ENCODE results near the gene HAUS2.
"Not testable (repeated sequence)": the region's sequence is repeated elsewhere in the genome, so short reads cannot be mapped to it uniquely, and the experiment has no call there.

The HAUS2 gene

GRCh38 chr15:42544853-42545629 is 3.6 kb upstream of the HAUS2 start:
- TF ChIP-seq, protein P1, sequence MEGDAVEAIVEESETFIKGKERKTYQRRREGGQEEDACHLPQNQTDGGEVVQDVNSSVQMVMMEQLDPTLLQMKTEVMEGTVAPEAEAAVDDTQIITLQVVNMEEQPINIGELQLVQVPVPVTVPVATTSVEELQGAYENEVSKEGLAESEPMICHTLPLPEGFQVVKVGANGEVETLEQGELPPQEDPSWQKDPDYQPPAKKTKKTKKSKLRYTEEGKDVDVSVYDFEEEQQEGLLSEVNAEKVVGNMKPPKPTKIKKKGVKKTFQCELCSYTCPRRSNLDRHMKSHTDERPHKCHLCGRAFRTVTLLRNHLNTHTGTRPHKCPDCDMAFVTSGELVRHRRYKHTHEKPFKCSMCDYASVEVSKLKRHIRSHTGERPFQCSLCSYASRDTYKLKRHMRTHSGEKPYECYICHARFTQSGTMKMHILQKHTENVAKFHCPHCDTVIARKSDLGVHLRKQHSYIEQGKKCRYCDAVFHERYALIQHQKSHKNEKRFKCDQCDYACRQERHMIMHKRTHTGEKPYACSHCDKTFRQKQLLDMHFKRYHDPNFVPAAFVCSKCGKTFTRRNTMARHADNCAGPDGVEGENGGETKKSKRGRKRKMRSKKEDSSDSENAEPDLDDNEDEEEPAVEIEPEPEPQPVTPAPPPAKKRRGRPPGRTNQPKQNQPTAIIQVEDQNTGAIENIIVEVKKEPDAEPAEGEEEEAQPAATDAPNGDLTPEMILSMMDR (IDR thresholded peaks at IDR 0.05; ENCODE audit: control insufficient read depth, extremely low read depth, insufficient read depth) = no peak
- no peak for DNase-seq (ENCODE audit: low read depth)
- H3K4me3 ChIP-seq (ENCODE audit: low read depth, low read length) = no peak overlapping the region

GRCh38 chr15:42547918-42548248 is 755 bp upstream of the HAUS2 start:
- TF ChIP-seq, protein P1 (IDR thresholded peaks at IDR 0.05; ENCODE audit: control insufficient read depth, extremely low read depth, insufficient read depth) = no peak
- no peak for DNase-seq (ENCODE audit: low read depth)

GRCh38 chr15:42549032-42549491 is 424 bp downstream of the HAUS2 start:
- no peak for DNase-seq (ENCODE audit: low read depth)
- peak overlapping the region; percentile 100 for H3K4me3 ChIP-seq (ENCODE audit: low read depth, low read length)
- TF ChIP-seq, protein P1 (IDR thresholded peaks at IDR 0.05; ENCODE audit: control insufficient read depth, extremely low read depth, insufficient read depth) = no peak

More at GRCh38 chr15:42547918-42548248, 755 bp upstream of the HAUS2 start:
- H3K4me3 ChIP-seq (ENCODE audit: low read depth, low read length) = peak overlapping the region; percentile 100

- TF ChIP-seq, protein P1 (IDR thresholded peaks at IDR 0.05; ENCODE audit: control insufficient read depth, extremely low read depth, insufficient read depth) = no peak
Measured at GRCh38 chr15:42549741-42550392, 1.2 kb downstream of the HAUS2 start.

DNA sequence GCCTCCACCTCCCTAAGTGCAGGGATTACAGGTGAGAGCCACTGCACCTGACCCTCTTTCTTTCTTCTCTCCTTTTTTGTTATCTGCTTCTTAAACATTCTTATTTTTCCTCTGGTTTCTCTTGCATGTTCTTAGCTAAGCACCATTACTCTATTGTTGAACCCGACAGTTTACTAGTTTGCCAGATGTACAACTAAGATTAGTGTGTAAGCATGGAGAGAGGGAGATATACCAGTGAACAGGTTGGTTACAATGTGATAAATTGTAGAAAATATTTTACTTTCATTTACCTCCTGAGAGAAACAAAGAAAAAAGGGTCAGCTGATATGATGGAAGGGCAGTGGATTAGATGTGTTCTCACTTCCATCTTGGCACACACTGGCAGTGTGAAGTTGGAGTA is 4.9 kb downstream of the HAUS2 start:
- DNase-seq (ENCODE audit: low read depth) = no peak
- TF ChIP-seq, protein P1 (IDR thresholded peaks at IDR 0.05; ENCODE audit: control insufficient read depth, extremely low read depth, insufficient read depth) = no peak
- H3K4me3 ChIP-seq (ENCODE audit: low read depth, low read length) = no peak overlapping the region

More at GRCh38 chr15:42549741-42550392, 1.2 kb downstream of the HAUS2 start:
- peak overlapping the region; percentile 100 for H3K4me3 ChIP-seq (ENCODE audit: low read depth, low read length)
- no peak for DNase-seq (ENCODE audit: low read depth)

DNA sequence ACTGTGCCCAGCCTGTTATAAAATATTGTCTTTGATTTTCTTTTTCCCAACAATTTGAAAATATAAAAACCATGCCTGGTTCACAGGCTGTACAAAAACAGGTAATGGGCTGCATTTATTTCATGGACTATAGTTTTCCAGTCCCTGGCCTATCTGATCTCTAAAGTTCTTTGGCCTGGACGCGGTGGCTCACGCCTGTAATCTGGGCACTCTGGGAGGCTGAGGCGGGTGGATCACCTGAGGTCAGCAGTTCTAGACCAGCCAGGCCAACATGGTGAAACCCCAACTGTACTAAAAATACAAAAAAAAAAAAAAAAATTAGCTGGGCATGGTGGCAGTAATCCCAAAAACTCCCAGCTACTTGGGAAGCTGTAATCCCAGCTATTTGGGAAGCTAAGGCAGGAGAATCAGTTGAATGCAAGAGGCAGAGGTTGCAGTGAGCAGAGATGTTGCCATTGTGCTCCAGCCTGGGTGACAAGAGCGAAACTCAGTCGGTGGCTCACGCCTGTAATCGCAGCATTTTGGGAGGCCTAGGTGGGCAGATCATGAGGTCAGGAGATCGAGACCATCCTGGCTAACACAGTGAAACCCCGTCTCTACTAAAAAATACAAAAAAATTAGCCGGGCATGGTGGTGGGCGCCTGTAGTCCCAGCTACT is 8.0 kb downstream of the HAUS2 start:
- not testable (repeated sequence) for H3K4me3 ChIP-seq (ENCODE audit: low read depth, low read length); DNase-seq (ENCODE audit: low read depth)

- no peak overlapping the region for H3K4me3 ChIP-seq (ENCODE audit: low read depth, low read length)
- no peak for DNase-seq (ENCODE audit: low read depth)
- TF ChIP-seq, protein P1 (IDR thresholded peaks at IDR 0.05; ENCODE audit: control insufficient read depth, extremely low read depth, insufficient read depth) = no peak
Measured at GRCh38 chr15:42558739-42559138, 10.1 kb downstream of the HAUS2 start.

Data from LNCaP clone FGC (cell line).